Kidney capillary endothelial cell (primary cell): ENCODE results near the gene CTSO.
"Not testable (repeated sequence)": the region's sequence is repeated elsewhere in the genome, so short reads cannot be mapped to it uniquely, and the experiment has no call there.

Experiments
- DNase-seq: peaks from one replicate; pipeline ENCODE4 v3.0.0-alpha.2; 2018; ENCODE audit warnings: low spot score

Gene CTSO

DNA sequence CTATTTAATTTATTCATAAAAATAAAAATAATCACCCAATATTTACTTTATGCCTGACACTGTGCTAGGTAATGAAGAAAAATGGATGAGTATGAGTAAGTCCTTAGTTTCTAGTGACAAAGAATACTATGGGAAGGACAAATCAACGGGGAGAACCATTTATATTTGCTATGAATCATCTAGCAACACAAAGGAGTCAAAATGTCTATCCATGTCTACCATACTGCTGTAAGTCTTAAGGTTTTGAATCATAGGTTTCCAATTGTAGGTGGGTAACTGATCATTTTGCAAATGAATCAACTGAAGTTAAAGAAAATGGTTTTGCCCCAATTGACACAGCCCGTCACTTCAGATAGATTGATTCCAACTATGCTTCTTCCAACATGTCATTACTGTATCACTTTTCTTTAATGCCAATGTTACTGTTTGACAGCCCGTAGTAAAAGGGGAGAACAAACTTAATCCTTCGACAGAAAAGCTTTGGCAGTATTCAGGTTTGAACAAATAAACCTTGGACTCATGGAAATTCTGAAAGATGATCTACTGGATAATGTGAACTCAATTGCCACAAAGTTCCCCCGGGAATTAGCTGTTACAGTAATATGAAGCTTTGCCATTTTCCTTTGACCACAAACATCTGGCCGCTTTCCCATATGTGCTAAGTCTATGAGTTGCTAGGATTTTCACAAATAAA, 47.0 kb downstream of the CTSO start:
- DNase-seq = no peak

- no peak for DNase-seq
These were observed 49.3 kb downstream of the CTSO start for GRCh38 chr4:155904331-155904730.

- DNase-seq = no peak
These were observed 50.2 kb downstream of the CTSO start, which contains the start of gene TDO2 for GRCh38 chr4:155903453-155903852. TSS of gene TDO2 (plus strand) at chr4:155903696. CDS start at chr4:155903759, 63 bp downstream.

- DNase-seq = no peak
These were observed 52.7 kb downstream of the CTSO start for GRCh38 chr4:155901013-155901412.

DNA sequence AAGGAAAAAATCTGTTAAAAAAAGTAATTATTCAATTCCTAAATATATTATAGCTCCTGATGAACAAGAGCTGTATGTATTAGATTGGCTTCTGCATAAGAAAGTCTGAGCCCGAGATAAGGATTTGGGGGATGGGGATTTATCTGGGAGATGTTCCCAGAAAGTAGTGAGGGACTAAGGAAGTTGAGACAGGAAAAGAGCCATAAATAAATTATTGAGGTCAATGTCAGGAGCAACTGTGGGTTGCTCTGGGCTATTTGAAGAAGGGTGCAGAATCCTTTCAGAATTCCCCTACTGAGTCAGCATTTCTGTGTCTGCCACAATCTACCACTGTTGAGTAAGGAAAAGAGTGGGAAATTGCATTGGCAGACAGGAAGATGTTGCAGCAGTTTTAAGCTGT, 53.3 kb downstream of the CTSO start:
- DNase-seq = no peak

DNA sequence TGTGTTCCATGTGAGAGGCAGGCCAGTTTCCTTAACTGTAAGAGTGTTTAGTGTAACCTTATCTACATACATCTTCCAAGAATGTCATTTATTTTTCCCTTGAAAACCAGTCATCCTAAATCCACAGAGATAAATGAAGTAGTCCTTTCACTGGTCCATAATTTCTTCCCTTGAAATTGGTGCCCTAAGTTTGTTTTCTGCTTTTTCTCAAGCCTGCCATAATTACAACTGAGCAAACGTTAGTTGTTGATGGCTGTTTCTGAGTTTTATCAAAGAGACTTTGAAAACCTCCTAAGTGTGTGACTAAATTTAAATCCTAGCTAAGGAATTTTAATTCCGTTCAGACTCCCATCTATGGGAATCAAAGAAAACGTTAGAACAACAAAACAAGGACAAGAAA, 53.8 kb downstream of the CTSO start:
- DNase-seq = no peak

DNA sequence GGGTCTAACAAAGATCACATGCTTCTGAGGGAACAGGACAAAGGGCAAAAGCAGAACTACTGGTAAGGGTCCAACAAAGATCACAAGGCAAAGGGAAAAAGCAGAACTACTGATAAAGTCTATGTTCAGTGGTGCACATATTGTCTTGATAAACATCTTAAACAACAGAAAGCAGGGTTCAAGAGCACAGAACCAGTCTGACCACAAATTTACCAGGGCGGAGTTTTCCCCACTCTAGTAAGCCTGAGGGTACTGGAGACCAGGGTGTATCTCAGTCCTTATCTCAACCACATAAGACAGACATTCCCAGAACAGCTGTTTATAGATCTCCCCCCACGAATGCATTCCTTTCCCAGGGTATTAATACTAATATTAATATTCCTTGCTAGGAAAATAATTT, 55.3 kb downstream of the CTSO start:
- DNase-seq = not testable (repeated sequence)

DNA sequence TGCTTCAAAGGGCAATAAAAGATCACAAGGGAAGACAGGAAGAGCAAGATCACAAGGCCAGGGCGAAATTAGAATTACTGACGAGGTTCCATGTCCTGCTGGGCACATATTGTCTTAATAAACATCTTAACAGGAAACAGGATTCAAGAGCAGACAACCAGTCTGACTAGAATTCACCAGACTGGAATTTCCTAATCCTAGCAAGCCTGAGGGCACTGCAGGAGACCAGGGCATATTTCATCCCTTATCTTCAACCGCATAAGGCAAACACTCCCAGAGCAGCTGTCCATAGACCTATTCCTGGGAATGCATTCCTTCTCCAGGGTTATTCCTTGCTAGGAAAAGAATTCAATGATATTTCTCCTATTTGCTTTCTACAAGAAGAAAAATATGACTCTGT, 62.6 kb downstream of the CTSO start:
- DNase-seq = no peak

DNA sequence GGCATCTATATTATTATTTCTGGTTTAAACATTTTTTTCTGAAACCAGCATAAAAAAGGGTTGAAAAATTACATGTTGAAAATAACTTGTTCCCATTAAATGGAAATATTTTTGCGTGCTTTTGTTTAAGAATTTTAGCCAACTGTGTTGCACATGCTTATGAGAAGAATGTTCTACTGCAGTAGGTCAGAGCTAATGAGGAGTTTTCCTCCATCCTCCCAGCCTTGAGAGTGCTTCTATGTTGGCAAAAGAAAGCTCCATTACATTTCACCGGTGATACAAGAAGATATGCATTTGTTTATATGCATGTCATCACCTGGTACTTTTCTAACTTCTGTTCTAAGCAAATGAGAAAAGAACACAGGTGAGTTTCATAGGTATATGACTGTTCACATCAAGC, 63.7 kb downstream of the CTSO start:
- no peak for DNase-seq

- no peak for DNase-seq
These were observed 64.5 kb downstream of the CTSO start for GRCh38 chr4:155889031-155889793.

- no peak for DNase-seq
These were observed 65.7 kb downstream of the CTSO start for GRCh38 chr4:155887847-155888570.

GRCh38 chr4:155887045-155887444, 66.6 kb downstream of the CTSO start:
- DNase-seq = no peak

GRCh38 chr4:155885666-155886065, 68.0 kb downstream of the CTSO start:
- DNase-seq = no peak

DNA sequence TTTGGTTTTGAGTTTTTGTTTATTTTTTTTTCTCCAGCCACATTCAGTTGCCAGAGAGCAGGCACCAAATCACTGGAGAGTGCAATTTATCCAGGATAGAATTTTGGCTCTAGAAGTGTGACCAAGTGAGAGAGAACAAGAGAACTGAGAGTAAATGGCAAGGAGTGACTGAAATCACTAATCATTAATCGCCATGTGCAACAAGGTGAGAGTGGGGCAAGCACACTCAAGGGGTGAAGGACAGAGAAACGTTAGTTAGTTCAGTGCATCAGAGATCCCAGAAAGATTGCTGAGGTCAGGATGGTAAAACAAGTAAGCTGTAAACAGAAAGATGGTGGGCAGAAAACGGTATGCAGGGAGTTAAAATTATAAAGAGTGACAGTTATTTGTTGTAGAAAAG, 69.8 kb downstream of the CTSO start:
- DNase-seq = no peak

DNA sequence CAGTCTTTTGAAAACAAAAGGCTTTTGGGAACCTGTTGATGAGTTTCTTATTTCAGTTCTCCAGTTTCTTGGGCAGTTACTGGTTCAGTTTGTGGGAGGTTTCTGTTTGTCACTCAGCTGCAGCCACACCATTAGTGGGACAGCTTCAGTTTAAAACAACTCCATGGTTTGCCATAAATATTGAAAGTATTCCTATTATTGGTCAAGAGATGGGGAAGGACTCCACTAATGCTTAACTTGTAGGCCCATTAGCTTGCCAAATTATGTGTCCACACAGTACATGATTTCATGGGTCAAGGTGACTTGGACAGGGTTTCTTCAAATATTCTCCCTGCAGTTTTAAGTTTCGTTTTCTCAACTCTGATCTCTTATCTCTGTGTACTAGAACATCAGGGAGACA, 72.1 kb downstream of the CTSO start:
- no peak for DNase-seq

DNA sequence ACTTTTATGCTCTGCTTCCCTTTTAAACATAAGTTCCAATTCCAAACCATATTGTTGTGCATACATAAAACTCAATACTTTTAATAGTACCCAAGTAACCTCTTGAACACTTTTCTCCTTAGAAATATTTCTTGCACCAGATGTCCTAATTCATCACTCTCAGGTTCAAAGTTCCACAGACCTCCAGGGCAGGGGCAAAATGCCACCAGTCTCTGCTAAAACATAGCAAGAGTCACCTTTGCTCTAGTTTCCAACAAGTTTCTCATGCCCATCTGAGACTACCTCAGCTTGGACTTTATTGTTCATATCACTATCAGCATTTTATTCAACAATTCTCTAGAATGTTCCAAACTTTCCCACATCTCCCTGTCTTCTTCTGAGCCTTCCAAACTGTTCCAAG, 73.9 kb downstream of the CTSO start:
- DNase-seq = no peak

DNA sequence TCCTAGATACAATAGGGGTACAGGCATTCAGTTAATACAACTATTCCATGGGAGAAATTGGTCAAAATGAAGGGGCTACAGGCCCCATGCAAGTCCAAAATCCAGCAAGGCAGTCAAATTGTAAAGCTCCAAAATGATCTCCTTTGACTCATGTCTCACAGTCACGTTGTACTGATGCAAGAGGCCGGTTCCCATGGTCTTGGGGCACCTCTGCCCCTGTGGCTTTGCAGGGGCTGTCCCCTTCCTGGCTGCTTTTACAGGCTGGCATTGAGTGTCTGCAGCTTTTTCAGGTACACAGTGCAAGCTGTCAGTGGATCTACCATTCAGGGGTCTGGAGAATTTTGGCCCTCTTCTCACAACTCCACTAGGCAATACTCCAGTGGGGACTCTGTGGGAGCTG, 75.1 kb downstream of the CTSO start:
- DNase-seq = no peak

DNA sequence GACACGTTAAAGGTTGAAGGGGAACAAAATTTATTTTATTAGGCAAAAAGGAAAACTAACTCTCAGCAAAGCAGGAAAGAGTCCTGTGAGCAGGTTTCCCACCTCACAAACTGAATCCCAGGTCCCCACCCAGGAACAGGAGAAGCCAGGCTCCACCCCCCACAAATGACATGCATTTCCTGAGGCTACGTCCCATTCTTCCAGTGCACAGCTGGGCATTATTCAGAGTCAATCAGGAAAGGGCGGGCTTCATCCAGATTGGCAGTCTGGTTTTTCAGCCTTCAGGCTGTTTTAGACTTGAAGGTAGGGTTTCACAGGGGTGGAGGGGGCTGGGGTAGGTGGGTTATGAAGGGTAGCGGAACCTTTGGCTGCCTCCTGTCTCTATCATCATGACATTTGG, 75.7 kb downstream of the CTSO start:
- DNase-seq = no peak

- DNase-seq = no peak
These were observed 77.8 kb downstream of the CTSO start for GRCh38 chr4:155875878-155876277.
